ENCODE results near the gene RUBCNL.

DNA sequence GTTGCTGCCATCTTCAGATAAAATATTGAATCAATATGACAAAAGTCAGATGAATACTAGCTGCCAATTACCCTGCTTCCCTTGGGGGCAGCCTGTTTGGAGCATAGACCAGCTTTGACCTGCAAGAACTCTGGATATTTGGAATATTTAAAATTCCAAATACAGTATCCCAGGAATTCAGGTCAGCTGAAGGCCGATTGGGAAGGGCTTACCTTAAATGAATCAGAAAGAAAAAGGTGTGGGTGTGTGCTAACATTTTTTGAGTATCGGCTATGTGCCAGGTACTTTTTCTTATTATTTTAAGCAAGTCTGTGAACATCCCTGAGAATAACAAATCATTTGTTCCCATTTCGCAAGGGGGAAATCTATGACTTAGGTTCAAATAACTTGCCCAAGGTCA is 1.8 kb upstream of the RUBCNL start:
- TF ChIP-seq EZH2 (IDR thresholded peaks at IDR 0.05) = no peak
- TF ChIP-seq POLR2AphosphoS5 (IDR thresholded peaks at IDR 0.05; ENCODE audit: borderline replicate concordance, low read depth, low read length) = no peak
